Endothelial cell of umbilical vein (primary cell): ENCODE measurements around the gene NDUFB5. TPM values are rescaled to one million over a fixed set of nuclear protein-coding genes. Genes with fewer than 3 reads are reported as not detected.

Source experiments
- BruUV-seq: library from RNA; stranded (reverse); fragments of 400-500 nt; replicated peaks from 2 replicates; lab custom pipeline; 2021; lab: Mats Ljungman, UMichigan
- CTCF ChIA-PET: fragments of 300-600, 350-600 bp; sonication (Branson Sonifier 250); formaldehyde crosslinking; loops from one replicate; lab custom pipeline; 2021; ENCODE audit warnings: antibody characterized with exemption, inconsistent platforms; lab: Charles Lee
- POLR2A ChIA-PET: fragments of 300-600, 350-600 bp; sonication (Branson Sonifier 250); formaldehyde crosslinking; loops from one replicate; lab custom pipeline; 2021; ENCODE audit warnings: antibody characterized with exemption, inconsistent platforms; lab: Charles Lee
- DNase-seq: peaks from one replicate; pipeline ENCODE4 v3.0.0-alpha.2; 2011; ENCODE audit warnings: low read depth, low spot score
- FAIRE-seq: peaks from 2 replicates; lab custom pipeline; 2011; peaks lifted over from hg19 to GRCh38; lab: Jason Lieb, UNC
- H2AFZ ChIP-seq: 2 replicates; pipeline ENCODE4 v1.6.0; 2012; ENCODE audit warnings: low read depth, low read length, control low read depth, inconsistent platforms
- H3K27ac ChIP-seq: 2 replicates; pipeline ENCODE4 v1.5.1; 2011; ENCODE audit warnings: low read depth, mild to moderate bottlenecking, control low read depth, low read length, moderate library complexity; ENCODE audit not compliant: insufficient read depth
- H3K27me3 ChIP-seq, 2 experiments: 2 replicates each; pipeline versions ENCODE4 v1.6.0 to v1.6.1; 2011; ENCODE audit warnings: low read length in 2 of 2, mixed read lengths in 1 of 2; ENCODE audit not compliant: control insufficient read depth in 2 of 2, insufficient read depth in 2 of 2
- H3K36me3 ChIP-seq, 2 experiments: 2 replicates in 1 of 2; 3 replicates in 1 of 2; pipeline ENCODE4 v1.5.1; 2011; ENCODE audit warnings: low read length in 2 of 2, mild to moderate bottlenecking in 1 of 2, moderate library complexity in 1 of 2; ENCODE audit not compliant: control insufficient read depth in 2 of 2, insufficient read depth in 2 of 2; ENCODE audit errors: extremely low read depth in 1 of 2
- H3K4me1 ChIP-seq: 3 replicates; pipeline ENCODE4 v1.5.1; 2011; ENCODE audit warnings: mild to moderate bottlenecking, low read length; ENCODE audit not compliant: control insufficient read depth, insufficient read depth; ENCODE audit errors: extremely low read depth
- H3K4me2 ChIP-seq: 2 replicates; pipeline ENCODE4 v1.6.1; 2011; ENCODE audit warnings: low read length, control low read depth, mixed read lengths; ENCODE audit not compliant: insufficient read depth
- H3K4me3 ChIP-seq, 3 experiments: fragments of 200-600 bp in 1 of 3; sonication (generic), shearing (Covaris generic) in 1 of 3; replicated peaks in 1 of 3; 2 replicates each; pipeline ENCODE4 v1.5.1; 2011 to 2016; ENCODE audit warnings: control low read depth in 3 of 3, low read length in 3 of 3, mild to moderate bottlenecking in 2 of 3, inconsistent platforms in 1 of 3, low read depth in 1 of 3, moderate library complexity in 1 of 3; ENCODE audit not compliant: insufficient read depth in 1 of 3
- H3K79me2 ChIP-seq: 2 replicates; pipeline ENCODE4 v1.6.0; 2012; ENCODE audit warnings: low read length, inconsistent platforms; ENCODE audit not compliant: control insufficient read depth, insufficient read depth
- H3K9ac ChIP-seq: replicated peaks from 2 replicates; pipeline ENCODE3; 2011; ENCODE audit warnings: low read length, control low read depth; ENCODE audit not compliant: insufficient read depth; ENCODE audit errors: extremely low read depth
- H3K9me1 ChIP-seq: replicated peaks from 3 replicates; pipeline ENCODE4 v1.6.0; 2011; ENCODE audit warnings: mild to moderate bottlenecking, low read length; ENCODE audit not compliant: control insufficient read depth, insufficient read depth; ENCODE audit errors: extremely low read depth
- H3K9me3 ChIP-seq: replicated peaks from 2 replicates; pipeline ENCODE4 v1.5.1; 2012; ENCODE audit warnings: low read length, inconsistent platforms; ENCODE audit not compliant: control insufficient read depth, insufficient read depth
- H4K20me1 ChIP-seq: replicated peaks from 2 replicates; pipeline ENCODE3; 2011; ENCODE audit warnings: mild to moderate bottlenecking, low read length; ENCODE audit not compliant: control insufficient read depth, insufficient read depth; ENCODE audit errors: extremely low read depth
- EZH2 ChIP-seq: IDR thresholded peaks from 2 replicates; pipeline ENCODE4 v1.6.1; 2012; ENCODE audit warnings: borderline replicate concordance, low read depth, mild to moderate bottlenecking, moderate library complexity, low read length, inconsistent platforms; ENCODE audit not compliant: severe bottlenecking
- FOS ChIP-seq: IDR thresholded peaks from 2 replicates; pipeline ENCODE4 v1.6.1; 2011; ENCODE audit warnings: mild to moderate bottlenecking, low read length, moderate library complexity, borderline replicate concordance; ENCODE audit not compliant: insufficient read depth
- GATA2 ChIP-seq: IDR thresholded peaks from 2 replicates; pipeline ENCODE4 v1.7.0; 2011; ENCODE audit warnings: low read depth, mild to moderate bottlenecking, moderate library complexity, mixed read lengths, low read length; ENCODE audit not compliant: insufficient read length, insufficient read depth
- JUN ChIP-seq: IDR thresholded peaks from 2 replicates; pipeline ENCODE4 v1.6.1; 2011; ENCODE audit warnings: borderline replicate concordance, low read depth; ENCODE audit not compliant: insufficient read length, insufficient read depth
- MYC ChIP-seq: IDR thresholded peaks from one replicate; pipeline ENCODE4 v1.6.1; 2011; ENCODE audit warnings: mild to moderate bottlenecking, low read depth, low read length
- POLR2A ChIP-seq: IDR thresholded peaks from 2 replicates; pipeline ENCODE4 v1.6.1; 2012; ENCODE audit warnings: low read depth, mild to moderate bottlenecking, control low read depth, low read length
- POLR2AphosphoS5 ChIP-seq: IDR thresholded peaks from 2 replicates; pipeline ENCODE4 v1.6.1; 2012; ENCODE audit warnings: low read depth, mild to moderate bottlenecking, control low read depth, low read length, moderate library complexity; ENCODE audit not compliant: insufficient read depth
- dilution Hi-C: fragments of 300-500 bp; cut with MboI; formaldehyde crosslinking; loops from one replicate; pipeline ENCODE4 v1.15.0; 2019; ENCODE audit warnings: low sequenced_read_pairs; ENCODE audit not compliant: extremely low pct_ligation_motif_present
- intact Hi-C: fragments of 100-400 bp; cut with micrococcal nuclease; formaldehyde crosslinking; loops from one replicate; pipeline ENCODE4 v1.10.0; 2022
- polyA plus RNA-seq, 4 experiments: library from polyadenylated mRNA; depleted of rRNA in 3 of 4; stranded (reverse) in 3 of 4; unstranded in 1 of 4; fragments of >200 nt; gene quantifications; 2 replicates each; pipeline versions ENCODE4 v1.2.1 to v1.2.3, GENCODE V29; 2011 to 2012; ENCODE audit warnings: missing spikeins in 1 of 4
- total RNA-seq: library from RNA; stranded (reverse); gene quantifications from 2 replicates; pipeline ENCODE4 v1.2.3, GENCODE V29; 2021
- TF ChIP-seq, protein P1 (sequence below), 2 donors: IDR thresholded peaks; 1 replicate in 1 of 2; 2 replicates in 1 of 2; pipeline ENCODE4 v1.5.1; 2011; ENCODE audit warnings: low read length in 2 of 2, mild to moderate bottlenecking in 2 of 2, moderate library complexity in 2 of 2, control low read depth in 1 of 2, inconsistent platforms in 1 of 2, low read depth in 1 of 2; ENCODE audit not compliant: insufficient read depth in 1 of 2; ENCODE audit errors: extremely low read depth in 1 of 2
- TF ChIP-seq, protein P2 (sequence below): IDR thresholded peaks from 2 replicates; pipeline ENCODE4 v1.6.1; 2011; ENCODE audit not compliant: insufficient read depth, insufficient read length

NDUFB5 gene
- total and polyA plus RNA-seq, 2 donors (not counting 3 experiments of a cell fraction or from before 2014, with no cell fraction given), result 48.2 to 74.9 TPM

DNA sequence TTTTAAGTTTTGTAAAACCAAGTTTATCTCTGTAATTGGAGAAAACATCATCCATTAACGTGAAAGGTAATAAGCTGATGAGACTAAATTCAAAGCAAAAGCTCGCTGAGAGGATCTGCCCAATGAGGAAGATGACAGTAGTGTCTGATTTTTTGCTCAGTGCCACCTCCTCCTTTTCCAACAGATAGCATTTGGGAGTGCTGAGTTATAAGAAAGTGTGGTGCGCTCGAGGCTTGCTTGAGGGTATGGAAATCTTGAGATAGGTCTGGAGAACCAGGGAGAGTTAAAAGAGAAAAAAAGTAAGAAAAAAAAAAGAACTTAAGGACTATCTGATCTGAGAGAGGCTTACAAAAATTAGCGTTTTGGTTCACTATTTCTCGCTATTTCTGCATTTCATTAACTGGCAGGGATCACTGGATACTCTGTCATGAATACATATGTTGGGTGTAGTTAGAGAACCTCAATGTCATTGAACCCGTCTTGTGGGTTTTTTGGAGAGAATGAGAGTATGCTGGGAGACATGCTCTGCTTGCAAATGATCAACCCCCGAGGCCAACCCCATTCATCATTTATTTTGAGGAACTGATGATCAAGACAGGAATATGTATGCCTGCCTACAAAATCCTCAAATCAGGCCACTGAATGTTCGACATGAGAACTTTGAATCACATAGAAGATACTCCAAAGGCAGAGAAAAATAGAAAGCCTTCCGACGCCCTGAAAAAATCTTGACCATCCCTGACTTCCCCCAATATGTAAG, 47.3 kb downstream of the NDUFB5 start:
- Histone ChIP-seq H3K4me1 (peaks cover 13% of the 10 kb centered on the region), H3K27ac (peak overlapping the region; percentile 74), H3K9me3 (no peaks in the 10 kb centered on the region), H3K9me1 (no peaks in the 10 kb centered on the region), H4K20me1 (no peaks in the 10 kb centered on the region), H3K9ac (peak overlapping the region; percentile 85), H3K4me2 (peak overlapping the region; percentile 88), H2AFZ (peak overlapping the region; percentile 87), H3K36me3 (no peaks in the 10 kb centered on the region), H3K79me2 (peaks cover 27% of the 10 kb centered on the region), H3K4me3 (peak overlapping the region; percentile 79 to 86 (median 80)), H3K27me3 (no peaks in the 10 kb centered on the region)
- TF ChIP-seq, protein P1, sequence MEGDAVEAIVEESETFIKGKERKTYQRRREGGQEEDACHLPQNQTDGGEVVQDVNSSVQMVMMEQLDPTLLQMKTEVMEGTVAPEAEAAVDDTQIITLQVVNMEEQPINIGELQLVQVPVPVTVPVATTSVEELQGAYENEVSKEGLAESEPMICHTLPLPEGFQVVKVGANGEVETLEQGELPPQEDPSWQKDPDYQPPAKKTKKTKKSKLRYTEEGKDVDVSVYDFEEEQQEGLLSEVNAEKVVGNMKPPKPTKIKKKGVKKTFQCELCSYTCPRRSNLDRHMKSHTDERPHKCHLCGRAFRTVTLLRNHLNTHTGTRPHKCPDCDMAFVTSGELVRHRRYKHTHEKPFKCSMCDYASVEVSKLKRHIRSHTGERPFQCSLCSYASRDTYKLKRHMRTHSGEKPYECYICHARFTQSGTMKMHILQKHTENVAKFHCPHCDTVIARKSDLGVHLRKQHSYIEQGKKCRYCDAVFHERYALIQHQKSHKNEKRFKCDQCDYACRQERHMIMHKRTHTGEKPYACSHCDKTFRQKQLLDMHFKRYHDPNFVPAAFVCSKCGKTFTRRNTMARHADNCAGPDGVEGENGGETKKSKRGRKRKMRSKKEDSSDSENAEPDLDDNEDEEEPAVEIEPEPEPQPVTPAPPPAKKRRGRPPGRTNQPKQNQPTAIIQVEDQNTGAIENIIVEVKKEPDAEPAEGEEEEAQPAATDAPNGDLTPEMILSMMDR (IDR thresholded peaks at IDR 0.05; ENCODE audit: extremely low read depth in 1 of 2, insufficient read depth in 1 of 2, low read depth in 1 of 2, low read length in 2 of 2), result no peak
- TF ChIP-seq FOS (no peak), POLR2A (no peak), MYC (no peak), GATA2 (no peak), JUN (no peak), EZH2 (no peak), POLR2AphosphoS5 (no peak)
- TF ChIP-seq, protein P2, sequence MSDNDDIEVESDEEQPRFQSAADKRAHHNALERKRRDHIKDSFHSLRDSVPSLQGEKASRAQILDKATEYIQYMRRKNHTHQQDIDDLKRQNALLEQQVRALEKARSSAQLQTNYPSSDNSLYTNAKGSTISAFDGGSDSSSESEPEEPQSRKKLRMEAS, result no peak
- POLR2A ChIA-PET, result interaction anchor here (0.6 to 1.4 kb wide), 2 partner anchors 20 to 21 kb away, joined by 5 read pairs; no protein-coding TSS in a partner anchor
- DNase-seq (no peak), FAIRE-seq (no peak)
- intact Hi-C loops, result loop anchor here (2.0 to 5.0 kb wide), 4 partner anchors 37 to 950 kb away; partner anchors contain the start of genes MRPL47, NDUFB5 and TTC14
- dilution Hi-C loops, result no loop called here
- TSS peak; percentile 41 for BruUV-seq
- CTCF ChIA-PET, result interaction anchor here (1.5 to 2.3 kb wide), 3 partner anchors 11 to 943 kb away, joined by 3 to 6 read pairs (median 6); no protein-coding TSS in a partner anchor
